H9 (cell line): ENCODE results near the gene FANCF. TPM values are rescaled to one million over a fixed set of nuclear protein-coding genes. Genes with fewer than 3 reads are reported as not detected.

Source experiments
- DNase-seq: peaks from one replicate; pipeline ENCODE4 v3.0.0-alpha.2; 2017
- H2AFZ ChIP-seq: one replicate; pipeline ENCODE4 v1.6.1; 2013; ENCODE audit warnings: mild to moderate bottlenecking, low read length, control low read depth, moderate library complexity
- H2AK5ac ChIP-seq: 2 replicates; pipeline ENCODE4 v1.6.1; 2013; ENCODE audit warnings: low read length, control low read depth, mixed read lengths; ENCODE audit not compliant: insufficient read length
- H2BK120ac ChIP-seq: one replicate; pipeline ENCODE4 v1.6.1; 2013; ENCODE audit warnings: low read depth, mild to moderate bottlenecking, low read length, control low read depth, inconsistent platforms; ENCODE audit not compliant: poor library complexity, severe bottlenecking
- H2BK12ac ChIP-seq: 2 replicates; pipeline ENCODE4 v1.6.1; 2013; ENCODE audit warnings: low read length, control low read depth, mixed read lengths, low read depth; ENCODE audit not compliant: insufficient read length
- H2BK15ac ChIP-seq: 2 replicates; pipeline ENCODE4 v1.6.1; 2013; ENCODE audit warnings: low read depth, low read length, control low read depth
- H2BK20ac ChIP-seq: one replicate; pipeline ENCODE4 v1.6.1; 2013; ENCODE audit warnings: low read depth, mild to moderate bottlenecking, low read length, control low read depth, inconsistent platforms; ENCODE audit not compliant: poor library complexity, severe bottlenecking
- H2BK5ac ChIP-seq: 2 replicates; pipeline ENCODE4 v1.6.1; 2013; ENCODE audit warnings: low read length, control low read depth, mixed read lengths; ENCODE audit not compliant: insufficient read length
- H3K14ac ChIP-seq: 2 replicates; pipeline ENCODE4 v1.6.1; 2013; ENCODE audit warnings: low read length, control low read depth; ENCODE audit not compliant: insufficient read depth
- H3K18ac ChIP-seq: 2 replicates; pipeline ENCODE4 v1.6.1; 2013; ENCODE audit warnings: low read depth, mild to moderate bottlenecking, mixed read lengths, low read length, control low read depth; ENCODE audit not compliant: insufficient read length
- H3K23ac ChIP-seq: 2 replicates; pipeline ENCODE4 v1.6.1; 2013; ENCODE audit warnings: low read length, control low read depth, mixed read lengths, low read depth; ENCODE audit not compliant: insufficient read length
- H3K23me2 ChIP-seq: 2 replicates; pipeline ENCODE4 v1.6.1; 2013; ENCODE audit warnings: low read depth, mild to moderate bottlenecking, mixed read lengths, low read length, control low read depth; ENCODE audit not compliant: insufficient read length, poor library complexity, severe bottlenecking
- H3K27ac ChIP-seq: 2 replicates; pipeline ENCODE4 v1.5.1; 2013; ENCODE audit warnings: low read length, control low read depth, mixed read lengths, low read depth; ENCODE audit not compliant: insufficient read length
- H3K27me3 ChIP-seq: 2 replicates; pipeline ENCODE4 v1.6.1; 2013; ENCODE audit warnings: low read length, control low read depth, inconsistent platforms; ENCODE audit not compliant: insufficient read depth
- H3K4ac ChIP-seq: 2 replicates; pipeline ENCODE4 v1.6.1; 2013; ENCODE audit warnings: low read depth, mild to moderate bottlenecking, control low read depth, inconsistent platforms, low read length, moderate library complexity
- H3K4me1 ChIP-seq: 2 replicates; pipeline ENCODE4 v1.6.1; 2013; ENCODE audit warnings: low read length, control low read depth, inconsistent platforms; ENCODE audit not compliant: insufficient read depth
- H3K4me2 ChIP-seq: 2 replicates; pipeline ENCODE4 v1.6.1; 2013; ENCODE audit warnings: low read length, control low read depth, mixed read lengths; ENCODE audit not compliant: insufficient read length, insufficient read depth
- H3K56ac ChIP-seq: 2 replicates; pipeline ENCODE4 v1.6.1; 2013; ENCODE audit warnings: low read depth, mild to moderate bottlenecking, mixed read lengths, low read length, control low read depth; ENCODE audit not compliant: insufficient read length
- H3K79me1 ChIP-seq: 2 replicates; pipeline ENCODE4 v1.6.1; 2013; ENCODE audit warnings: low read depth, mild to moderate bottlenecking, moderate library complexity, low read length, control low read depth, inconsistent platforms; ENCODE audit not compliant: insufficient read depth, poor library complexity, severe bottlenecking
- H3K79me2 ChIP-seq: 2 replicates; pipeline ENCODE4 v1.6.1; 2013; ENCODE audit warnings: low read length, control low read depth, inconsistent platforms; ENCODE audit not compliant: insufficient read depth
- H3K9ac ChIP-seq: 2 replicates; pipeline ENCODE4 v1.6.1; 2013; ENCODE audit warnings: low read length, control low read depth, mixed read lengths; ENCODE audit not compliant: insufficient read length; ENCODE audit errors: extremely low read depth
- H3K9me3 ChIP-seq: one replicate; pipeline ENCODE4 v1.6.1; 2013; ENCODE audit warnings: low read depth, low read length, inconsistent platforms; ENCODE audit not compliant: control insufficient read depth
- H3T11ph ChIP-seq: one replicate; pipeline ENCODE4 v1.6.1; 2013; ENCODE audit warnings: mild to moderate bottlenecking, low read length, control low read depth, inconsistent platforms
- H4K20me1 ChIP-seq: one replicate; pipeline ENCODE4 v1.6.1; 2013; ENCODE audit not compliant: control insufficient read depth, insufficient read length, insufficient read depth
- H4K5ac ChIP-seq: 2 replicates; pipeline ENCODE4 v1.6.1; 2013; ENCODE audit warnings: low read depth, mild to moderate bottlenecking, mixed read lengths, low read length, control low read depth; ENCODE audit not compliant: insufficient read length
- H4K8ac ChIP-seq: replicated peaks from 2 replicates; pipeline ENCODE4 v1.6.1; 2013; ENCODE audit warnings: low read length, control low read depth, mixed read lengths, low read depth; ENCODE audit not compliant: insufficient read length
- H4K91ac ChIP-seq: 2 replicates; pipeline ENCODE4 v1.6.1; 2013; ENCODE audit warnings: low read depth, mild to moderate bottlenecking, moderate library complexity, mixed read lengths, low read length, control low read depth; ENCODE audit not compliant: insufficient read length
- H3K27ac Mint-ChIP-seq, 3 experiments: 2 replicates in 2 of 3; 3 replicates in 1 of 3; pipeline ENCODE4 v1.8.0; 2020 to 2021; ENCODE audit warnings: mixed read lengths in 3 of 3, mild to moderate bottlenecking in 1 of 3, moderate library complexity in 1 of 3
- H3K27me3 Mint-ChIP-seq: 2 replicates; pipeline ENCODE4 v1.8.0; 2021; ENCODE audit warnings: low read depth, mild to moderate bottlenecking, moderate library complexity, mixed read lengths
- H3K36me3 Mint-ChIP-seq, 3 experiments: 2 replicates in 2 of 3; 3 replicates in 1 of 3; pipeline ENCODE4 v1.8.0; 2020 to 2021; ENCODE audit warnings: low read depth in 3 of 3, mixed read lengths in 3 of 3; ENCODE audit not compliant: insufficient read depth in 1 of 3
- H3K4me1 Mint-ChIP-seq, 2 experiments: 2 replicates each; pipeline ENCODE4 v1.8.0; 2020; ENCODE audit warnings: mixed read lengths in 2 of 2
- H3K4me3 Mint-ChIP-seq, 2 experiments: 2 replicates in 1 of 2; 3 replicates in 1 of 2; pipeline ENCODE4 v1.8.0; 2020 to 2021; ENCODE audit warnings: mild to moderate bottlenecking in 2 of 2, mixed read lengths in 2 of 2, moderate library complexity in 1 of 2
- H3K9me3 Mint-ChIP-seq, 2 experiments: 2 replicates in 1 of 2; 3 replicates in 1 of 2; pipeline ENCODE4 v1.8.0; 2020; ENCODE audit warnings: mild to moderate bottlenecking in 2 of 2, mixed read lengths in 2 of 2, moderate library complexity in 1 of 2
- WGBS: extraction: QIAGEN DNeasy Blood & Tissue Kit; methylation state at CpG from one replicate; pipeline ENCODE4 v1.1.7; 2013; ENCODE audit warnings: missing lambda C conversion rate, low lambda C conversion rate, mixed read lengths; ENCODE audit not compliant: insufficient read length; ENCODE audit errors: extremely low coverage; 5-methylcytosine and 5-hydroxymethylcytosine counted together
- total RNA-seq: library from RNA; stranded (reverse); gene quantifications from 2 replicates; pipeline ENCODE4 v1.2.1, GENCODE V29; 2021
- TF ChIP-seq, protein P1 (sequence below): fragments of 200-600 bp; sonication (generic); conservative IDR thresholded peaks from 3 replicates; pipeline ENCODE4 v1.8.0; 2021; ENCODE audit warnings: antibody characterized with exemption, mild to moderate bottlenecking

FANCF gene
- total RNA-seq, 1 experiment from 2014 or later, result 15.3 TPM

DNA sequence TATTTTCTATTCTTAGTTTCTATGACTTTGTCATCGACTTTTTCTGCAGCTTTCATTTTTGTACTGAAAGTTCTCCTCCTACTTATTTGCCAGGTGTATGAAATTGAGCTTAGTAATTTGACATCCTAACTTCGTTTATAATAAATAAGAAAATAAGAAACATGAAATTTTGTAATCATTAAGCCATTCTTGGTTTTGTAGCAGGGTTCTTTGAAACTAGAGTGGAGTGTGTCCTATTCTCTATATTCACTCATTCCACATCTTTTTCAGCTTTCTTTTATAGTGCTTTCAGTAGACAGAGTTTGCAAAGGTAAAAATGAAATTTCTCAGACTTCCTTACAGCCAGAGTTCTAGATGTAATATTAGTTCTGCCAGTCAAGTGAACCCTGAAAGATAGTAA lies 47.8 kb downstream of the FANCF start:
- Histone ChIP-seq H2BK20ac (no peak overlapping the region), H3K79me1 (no peaks in the 10 kb centered on the region), H2BK120ac (no peak overlapping the region), H3K4me2 (no peak overlapping the region), H3K9ac (no peak overlapping the region), H4K5ac (no peak overlapping the region), H3T11ph (no peak overlapping the region), H3K14ac (no peak overlapping the region), H2AK5ac (no peak overlapping the region), H3K23me2 (no peaks in the 10 kb centered on the region), H3K9me3 (no peaks in the 10 kb centered on the region), H3K27ac (no peak overlapping the region), H3K27me3 (no peaks in the 10 kb centered on the region), H2BK12ac (no peak overlapping the region), H4K8ac (no peak overlapping the region), H2BK15ac (no peak overlapping the region), H4K20me1 (no peaks in the 10 kb centered on the region), H3K56ac (no peak overlapping the region), H3K4ac (no peak overlapping the region), H3K23ac (no peak overlapping the region), H3K79me2 (no peaks in the 10 kb centered on the region), H3K4me1 (no peaks in the 10 kb centered on the region), H3K18ac (no peak overlapping the region), H2AFZ (no peak overlapping the region), H4K91ac (no peak overlapping the region), H2BK5ac (no peak overlapping the region)
- Mint-ChIP-seq H3K4me3 (no peak overlapping the region), H3K9me3 (no peaks in the 10 kb centered on the region), H3K36me3 (no peaks in the 10 kb centered on the region), H3K27me3 (no peaks in the 10 kb centered on the region), H3K27ac (no peak overlapping the region), H3K4me1 (no peaks in the 10 kb centered on the region)
- DNase-seq, result no peak
- WGBS, result no CpG with 5 or more reads among the region's 2 CpGs
- TF ChIP-seq, protein P1, sequence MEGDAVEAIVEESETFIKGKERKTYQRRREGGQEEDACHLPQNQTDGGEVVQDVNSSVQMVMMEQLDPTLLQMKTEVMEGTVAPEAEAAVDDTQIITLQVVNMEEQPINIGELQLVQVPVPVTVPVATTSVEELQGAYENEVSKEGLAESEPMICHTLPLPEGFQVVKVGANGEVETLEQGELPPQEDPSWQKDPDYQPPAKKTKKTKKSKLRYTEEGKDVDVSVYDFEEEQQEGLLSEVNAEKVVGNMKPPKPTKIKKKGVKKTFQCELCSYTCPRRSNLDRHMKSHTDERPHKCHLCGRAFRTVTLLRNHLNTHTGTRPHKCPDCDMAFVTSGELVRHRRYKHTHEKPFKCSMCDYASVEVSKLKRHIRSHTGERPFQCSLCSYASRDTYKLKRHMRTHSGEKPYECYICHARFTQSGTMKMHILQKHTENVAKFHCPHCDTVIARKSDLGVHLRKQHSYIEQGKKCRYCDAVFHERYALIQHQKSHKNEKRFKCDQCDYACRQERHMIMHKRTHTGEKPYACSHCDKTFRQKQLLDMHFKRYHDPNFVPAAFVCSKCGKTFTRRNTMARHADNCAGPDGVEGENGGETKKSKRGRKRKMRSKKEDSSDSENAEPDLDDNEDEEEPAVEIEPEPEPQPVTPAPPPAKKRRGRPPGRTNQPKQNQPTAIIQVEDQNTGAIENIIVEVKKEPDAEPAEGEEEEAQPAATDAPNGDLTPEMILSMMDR, result no peak

Other genes with a start within 250 kb of the FANCF start
- gene GAS2, start 40.8 kb upstream of the FANCF start, total RNA-seq, result 1.7 and 1.8 TPM in 2 replicates
- 10.4 TPM in 2 replicates for gene SVIP, start 204.0 kb upstream of the FANCF start, total RNA-seq
- not detected in 2 replicates for gene CCDC179, start 234.7 kb upstream of the FANCF start, total RNA-seq